Measurements from ENCODE around the gene MINDY4. TPM values are rescaled to one million over a fixed set of nuclear protein-coding genes. Genes with fewer than 3 reads are reported as not detected.

Gene MINDY4
- total RNA-seq, 6 donors from 2014 or later: 7.7 to 43.0 (median 19.4) TPM

DNA sequence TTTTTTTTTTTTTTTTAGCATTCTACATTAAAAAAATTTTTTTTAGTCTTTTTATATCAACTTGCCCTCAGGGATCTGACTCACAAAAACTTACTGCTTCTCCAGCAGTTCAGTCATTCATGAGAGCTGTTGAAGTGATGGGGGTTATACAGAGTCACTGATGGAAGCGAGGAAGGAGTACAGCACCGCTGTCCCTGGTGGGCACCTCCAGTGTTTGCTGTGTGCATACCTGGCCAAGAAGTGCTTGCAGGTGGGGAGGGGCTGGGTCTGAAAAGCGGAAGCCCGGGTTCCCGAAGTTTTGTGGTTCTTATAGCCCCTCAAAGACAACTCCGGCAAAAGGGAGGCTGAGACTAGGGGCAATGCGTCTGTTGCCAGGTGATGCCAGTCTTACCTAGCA is 46.2 kb downstream of the MINDY4 start:
- WGBS, 2 donors: 72 to 78% methylated on average over 6 to 7 of the region's 7 CpGs
- no peaks in the 10 kb centered on the region for H3K9me3 ChIP-seq
- H3K4me3 ChIP-seq: no peak overlapping the region
- H3K27me3 ChIP-seq: no peaks in the 10 kb centered on the region
- ATAC-seq (ENCODE audit: low FRiP score in 2 of 2) (peak; percentile 40 to 65), DNase-seq (no peak)
- H3K27ac ChIP-seq: peak overlapping the region in 3 of 4 donors; percentile 36 to 81 (median 80)
- TF ChIP-seq, protein P1, sequence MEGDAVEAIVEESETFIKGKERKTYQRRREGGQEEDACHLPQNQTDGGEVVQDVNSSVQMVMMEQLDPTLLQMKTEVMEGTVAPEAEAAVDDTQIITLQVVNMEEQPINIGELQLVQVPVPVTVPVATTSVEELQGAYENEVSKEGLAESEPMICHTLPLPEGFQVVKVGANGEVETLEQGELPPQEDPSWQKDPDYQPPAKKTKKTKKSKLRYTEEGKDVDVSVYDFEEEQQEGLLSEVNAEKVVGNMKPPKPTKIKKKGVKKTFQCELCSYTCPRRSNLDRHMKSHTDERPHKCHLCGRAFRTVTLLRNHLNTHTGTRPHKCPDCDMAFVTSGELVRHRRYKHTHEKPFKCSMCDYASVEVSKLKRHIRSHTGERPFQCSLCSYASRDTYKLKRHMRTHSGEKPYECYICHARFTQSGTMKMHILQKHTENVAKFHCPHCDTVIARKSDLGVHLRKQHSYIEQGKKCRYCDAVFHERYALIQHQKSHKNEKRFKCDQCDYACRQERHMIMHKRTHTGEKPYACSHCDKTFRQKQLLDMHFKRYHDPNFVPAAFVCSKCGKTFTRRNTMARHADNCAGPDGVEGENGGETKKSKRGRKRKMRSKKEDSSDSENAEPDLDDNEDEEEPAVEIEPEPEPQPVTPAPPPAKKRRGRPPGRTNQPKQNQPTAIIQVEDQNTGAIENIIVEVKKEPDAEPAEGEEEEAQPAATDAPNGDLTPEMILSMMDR (IDR thresholded peaks at IDR 0.05): no peak
- TF ChIP-seq POLR2AphosphoS5 (IDR thresholded peaks at IDR 0.05) (no peak), EP300 (IDR thresholded peaks at IDR 0.05) (no peak), POLR2A (IDR thresholded peaks at IDR 0.05) (no peak)
- H3K36me3 ChIP-seq: no peaks in the 10 kb centered on the region
- H3K4me1 ChIP-seq: peaks cover 26 to 40% (median 35%) of the 10 kb centered on the region in 4 donors

DNA sequence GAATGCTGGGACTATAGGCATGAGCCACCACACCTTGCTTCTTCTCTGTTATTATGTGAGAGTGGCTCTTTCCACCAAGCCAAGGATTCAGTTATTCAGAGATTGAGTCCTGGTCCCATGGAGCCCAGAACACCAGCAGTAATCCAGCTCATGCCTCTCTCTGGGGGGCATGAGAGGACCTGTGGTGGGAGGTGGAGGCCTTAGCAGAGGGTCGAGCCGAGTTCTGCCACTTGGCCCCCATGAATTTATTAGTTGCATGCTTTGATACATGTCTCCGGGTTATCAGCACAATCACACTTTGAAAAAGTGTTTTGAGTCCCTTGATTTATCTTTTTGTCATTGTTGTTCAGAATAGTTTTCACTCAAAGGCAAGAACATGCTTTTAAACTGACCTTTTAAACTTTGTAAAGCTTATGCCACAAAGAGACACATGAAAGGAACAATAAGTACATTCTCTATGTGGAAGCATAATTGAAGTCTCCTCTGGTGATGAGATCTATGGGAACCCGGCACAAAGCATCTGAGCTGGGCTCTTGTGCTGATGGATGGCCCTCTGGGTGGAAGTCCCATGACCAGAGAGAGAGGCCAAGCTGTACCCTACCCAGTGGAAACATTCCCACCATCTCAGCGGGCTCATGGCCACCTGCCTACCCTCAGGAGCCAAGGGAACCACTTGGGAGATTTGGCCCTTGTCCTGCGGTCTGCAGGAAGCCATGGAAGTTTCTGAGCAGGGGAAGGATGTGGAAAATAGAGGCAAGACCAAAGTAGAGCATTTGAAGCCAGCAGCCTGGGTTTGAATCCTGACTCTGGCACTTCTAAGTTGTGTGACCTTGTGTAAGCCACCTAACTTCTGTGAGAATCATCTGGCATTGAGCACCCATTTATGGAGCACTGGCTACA is 53.9 kb downstream of the MINDY4 start:
- DNase-seq (no peak), ATAC-seq (ENCODE audit: low FRiP score in 2 of 2) (no peak)
- Histone ChIP-seq H3K27me3 (no peaks in the 10 kb centered on the region), H3K9me3 (no peaks in the 10 kb centered on the region), H3K36me3 (no peaks in the 10 kb centered on the region), H3K27ac (no peak overlapping the region), H3K4me3 (no peak overlapping the region), H3K4me1 (peaks cover 0 to 6% (median 3%) of the 10 kb centered on the region in 4 donors)
- TF ChIP-seq POLR2A (IDR thresholded peaks at IDR 0.05): no peak
- 90 to 91% methylated on average over 5 to 6 of the region's 6 CpGs for WGBS, 2 donors

DNA sequence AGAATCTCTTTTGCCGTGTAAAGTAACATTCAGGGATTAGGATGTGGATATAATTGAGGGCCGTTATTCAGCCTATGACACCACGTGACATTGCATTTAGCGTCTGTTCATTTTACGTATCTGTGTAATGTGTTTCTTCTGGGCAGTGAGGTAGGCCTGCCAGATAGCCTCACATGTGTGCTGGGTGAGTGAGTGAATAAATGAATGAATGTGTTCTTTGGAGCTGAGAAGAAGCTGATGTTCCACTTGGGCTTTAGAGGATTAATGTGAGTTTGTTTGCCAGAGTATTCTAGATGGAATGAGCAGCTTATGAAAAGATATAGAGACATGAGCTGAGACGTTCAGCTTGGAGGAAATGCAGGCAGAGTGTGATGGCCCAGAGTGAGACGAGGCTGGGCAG is 55.0 kb downstream of the MINDY4 start:
- Histone ChIP-seq H3K36me3 (no peaks in the 10 kb centered on the region), H3K4me3 (no peak overlapping the region), H3K4me1 (peaks cover 0 to 6% (median 3%) of the 10 kb centered on the region in 4 donors), H3K27ac (no peak overlapping the region), H3K9me3 (no peaks in the 10 kb centered on the region), H3K27me3 (no peaks in the 10 kb centered on the region)
- TF ChIP-seq, protein P1 (IDR thresholded peaks at IDR 0.05): no peak
- TF ChIP-seq EP300 (IDR thresholded peaks at IDR 0.05) (no peak), POLR2AphosphoS5 (IDR thresholded peaks at IDR 0.05) (no peak), POLR2A (IDR thresholded peaks at IDR 0.05) (no peak)
- 89 to 92% methylated on average over 7 of the region's 7 CpGs for whole genome bisulfite sequencing, 2 donors
- no peak for ATAC-seq (ENCODE audit: low FRiP score in 2 of 2)
- DNase-seq: no peak

DNA sequence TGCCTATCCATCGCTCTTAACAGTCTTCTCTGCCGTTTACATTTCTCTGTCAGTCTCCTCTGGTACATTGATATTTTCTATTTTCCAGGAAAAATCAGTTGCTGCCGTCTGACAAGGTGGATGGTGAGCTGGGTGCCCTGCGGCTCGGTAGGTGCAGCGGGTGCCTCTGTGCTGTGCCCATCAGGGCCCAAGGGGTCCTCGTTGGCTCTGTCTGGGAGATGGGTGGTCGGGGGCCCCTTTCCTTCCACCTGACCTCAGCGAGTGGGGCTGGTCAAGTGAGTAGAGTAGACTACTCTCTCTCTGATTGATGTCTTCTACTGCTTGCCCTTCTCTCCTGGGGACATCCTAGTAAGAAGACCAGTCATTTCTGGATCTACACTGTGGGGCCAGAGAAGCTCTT is 57.4 kb downstream of the MINDY4 start:
- whole genome bisulfite sequencing, 2 donors: 95 to 98% methylated on average over 9 of the region's 9 CpGs
- TF ChIP-seq EP300 (IDR thresholded peaks at IDR 0.05) (no peak), POLR2A (IDR thresholded peaks at IDR 0.05) (no peak), POLR2AphosphoS5 (IDR thresholded peaks at IDR 0.05) (no peak)
- TF ChIP-seq, protein P1 (IDR thresholded peaks at IDR 0.05): no peak
- Histone ChIP-seq H3K27ac (no peak overlapping the region), H3K27me3 (no peaks in the 10 kb centered on the region), H3K9me3 (peaks cover 0 to under 1% (median 0%) of the 10 kb centered on the region in 4 donors), H3K4me3 (no peak overlapping the region), H3K36me3 (no peaks in the 10 kb centered on the region), H3K4me1 (peaks cover 0 to 6% (median 3%) of the 10 kb centered on the region in 4 donors)
- ATAC-seq (ENCODE audit: low FRiP score in 2 of 2): no peak
- no peak for DNase-seq

DNA sequence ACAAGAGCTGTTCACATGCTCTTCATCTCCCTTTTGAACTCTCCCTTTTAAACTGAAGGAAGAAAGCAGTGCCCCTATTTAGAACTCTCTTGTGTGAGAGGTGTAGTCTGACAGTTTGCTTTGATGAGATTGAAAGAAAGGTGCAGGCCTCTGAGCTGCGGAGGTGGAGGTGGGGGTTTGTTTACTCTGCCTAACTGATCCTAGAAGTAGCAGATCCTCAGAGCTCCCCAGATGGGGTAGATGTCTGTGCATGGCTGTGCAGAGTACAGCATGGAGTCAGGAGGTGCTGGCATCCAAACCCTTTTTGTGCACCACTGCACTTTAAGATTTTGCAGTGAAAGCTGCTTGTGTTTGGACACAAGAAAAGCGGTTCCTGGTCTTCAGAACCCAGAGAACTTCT is 58.3 kb downstream of the MINDY4 start:
- H3K9me3 ChIP-seq: peaks cover 0 to 8% (median 5%) of the 10 kb centered on the region in 4 donors
- no peaks in the 10 kb centered on the region for H3K27me3 ChIP-seq
- DNase-seq (no peak), ATAC-seq (ENCODE audit: low FRiP score in 2 of 2) (no peak)
- no peak overlapping the region for H3K4me3 ChIP-seq
- H3K4me1 ChIP-seq: peaks cover 0 to 6% (median 3%) of the 10 kb centered on the region in 4 donors
- no peaks in the 10 kb centered on the region for H3K36me3 ChIP-seq
- no peak overlapping the region for H3K27ac ChIP-seq
- TF ChIP-seq, protein P1 (IDR thresholded peaks at IDR 0.05): no peak
- TF ChIP-seq POLR2AphosphoS5 (IDR thresholded peaks at IDR 0.05) (no peak), POLR2A (IDR thresholded peaks at IDR 0.05) (no peak), EP300 (IDR thresholded peaks at IDR 0.05) (no peak)
- WGBS, 2 donors: 70 to 77% methylated on average over 2 of the region's 2 CpGs
